ENCODE data around the gene TCF12. TPM values are rescaled to one million over a fixed set of nuclear protein-coding genes. Genes with fewer than 3 reads are reported as not detected.

The TCF12 gene
- total and polyA plus RNA-seq, 2 donors (not counting 3 experiments of a cell fraction or from before 2014, with no cell fraction given), result 72.1 to 133 TPM

DNA sequence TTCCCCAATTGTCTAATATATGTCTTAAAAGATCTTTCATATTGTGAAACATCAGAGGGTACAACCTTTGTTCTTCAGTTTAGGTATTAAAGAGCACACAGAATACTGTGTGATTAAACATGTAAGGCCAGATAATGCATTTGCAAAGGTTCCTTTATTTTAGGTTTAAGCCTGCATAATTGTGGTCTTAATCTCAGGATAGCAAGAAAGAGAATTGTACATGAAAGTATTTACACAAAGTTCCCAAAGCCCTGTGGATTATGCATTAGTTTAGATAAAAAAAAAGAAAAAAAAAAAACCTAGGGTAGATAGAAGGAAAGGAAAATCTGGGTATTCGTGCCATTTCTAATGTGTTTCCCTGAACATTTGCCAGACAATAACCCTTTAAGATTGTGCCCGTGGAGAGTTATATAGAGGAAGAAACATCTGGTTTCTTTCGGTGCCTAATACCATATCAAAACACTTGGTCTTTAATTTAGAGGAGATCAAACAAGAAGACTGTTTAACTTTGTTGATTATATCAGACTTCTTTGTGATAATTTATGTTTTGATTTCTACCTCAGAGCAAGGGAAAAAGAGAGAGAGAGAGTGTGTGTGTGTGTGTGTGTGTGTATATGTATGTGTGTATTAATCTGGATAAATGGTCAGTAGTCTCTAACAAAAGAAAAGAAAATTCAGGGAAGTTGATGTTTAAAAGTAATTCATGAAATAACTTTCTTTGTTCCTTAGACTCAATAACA, 318.3 kb downstream of the TCF12 start:
- CTCF ChIA-PET, result no interaction called here
- dilution Hi-C loops (cut with MboI; ENCODE audit: extremely low pct_ligation_motif_present, low sequenced_read_pairs), result no loop called here

More for the DNA sequence above, 318.3 kb downstream of the TCF12 start:
- FAIRE-seq (no peak), DNase-seq (ENCODE audit: low read depth, low spot score) (no peak)
- no TSS peak for BruUV-seq (replicated peaks)
- Histone ChIP-seq H3K36me3 (ENCODE audit: control insufficient read depth in 2 of 2, extremely low read depth in 1 of 2, insufficient read depth in 2 of 2, low read length in 2 of 2) (peaks cover 6 to 11% of the 10 kb centered on the region in 2 experiments), H2AFZ (ENCODE audit: low read depth, low read length) (no peak overlapping the region), H3K9me3 (replicated peaks; ENCODE audit: control insufficient read depth, insufficient read depth, low read length) (no peaks in the 10 kb centered on the region), H3K4me3 (replicated peaks in 1 of 3; ENCODE audit: insufficient read depth in 1 of 3, low read depth in 1 of 3, low read length in 3 of 3) (no peak overlapping the region), H3K4me2 (ENCODE audit: insufficient read depth, low read length) (no peak overlapping the region), H3K27ac (ENCODE audit: insufficient read depth, low read depth, low read length) (no peak overlapping the region), H3K27me3 (ENCODE audit: control insufficient read depth in 2 of 2, insufficient read depth in 2 of 2, low read length in 2 of 2) (no peaks in the 10 kb centered on the region), H3K4me1 (ENCODE audit: control insufficient read depth, extremely low read depth, insufficient read depth, low read length) (no peaks in the 10 kb centered on the region), H4K20me1 (replicated peaks; ENCODE audit: control insufficient read depth, extremely low read depth, insufficient read depth, low read length) (no peaks in the 10 kb centered on the region), H3K9me1 (replicated peaks; ENCODE audit: control insufficient read depth, extremely low read depth, insufficient read depth, low read length) (no peaks in the 10 kb centered on the region), H3K79me2 (ENCODE audit: control insufficient read depth, insufficient read depth, low read length) (no peaks in the 10 kb centered on the region), H3K9ac (replicated peaks; ENCODE audit: extremely low read depth, insufficient read depth, low read length) (no peak overlapping the region)
- TF ChIP-seq POLR2A (IDR thresholded peaks at IDR 0.05; ENCODE audit: low read depth, low read length), result no peak
- TF ChIP-seq POLR2AphosphoS5 (IDR thresholded peaks at IDR 0.05; ENCODE audit: insufficient read depth, low read depth, low read length), result no peak
- no peak for TF ChIP-seq CTCF (IDR thresholded peaks at IDR 0.05; ENCODE audit: extremely low read depth in 1 of 2, insufficient read depth in 1 of 2, low read depth in 1 of 2, low read length in 2 of 2)
- no peak for TF ChIP-seq GATA2 (IDR thresholded peaks at IDR 0.05; ENCODE audit: insufficient read depth, insufficient read length, low read depth, low read length)
- no peak for TF ChIP-seq EZH2 (IDR thresholded peaks at IDR 0.05; ENCODE audit: borderline replicate concordance, low read depth, low read length, severe bottlenecking)
- no peak for TF ChIP-seq JUN (IDR thresholded peaks at IDR 0.05; ENCODE audit: borderline replicate concordance, insufficient read depth, insufficient read length, low read depth)
- TF ChIP-seq MAX (IDR thresholded peaks at IDR 0.05; ENCODE audit: insufficient read depth, insufficient read length), result no peak
- TF ChIP-seq MYC (IDR thresholded peaks at IDR 0.05; ENCODE audit: low read depth, low read length), result no peak
- no peak for TF ChIP-seq FOS (IDR thresholded peaks at IDR 0.05; ENCODE audit: borderline replicate concordance, insufficient read depth, low read length)
- POLR2A ChIA-PET, result no interaction called here
- intact Hi-C loops (cut with micrococcal nuclease), result no loop called here
